GM10847 (cell line): Measurements from ENCODE around the gene CLDN20.
A peak's percentile ranks its signal among the peaks of the same experiment; 100 is the strongest.

Source experiments
- POLR2A ChIP-seq: IDR thresholded peaks from 2 replicates; pipeline ENCODE4 v1.6.1; 2011; ENCODE audit not compliant: insufficient read length; ENCODE audit errors: extremely low read depth

CLDN20 gene

DNA sequence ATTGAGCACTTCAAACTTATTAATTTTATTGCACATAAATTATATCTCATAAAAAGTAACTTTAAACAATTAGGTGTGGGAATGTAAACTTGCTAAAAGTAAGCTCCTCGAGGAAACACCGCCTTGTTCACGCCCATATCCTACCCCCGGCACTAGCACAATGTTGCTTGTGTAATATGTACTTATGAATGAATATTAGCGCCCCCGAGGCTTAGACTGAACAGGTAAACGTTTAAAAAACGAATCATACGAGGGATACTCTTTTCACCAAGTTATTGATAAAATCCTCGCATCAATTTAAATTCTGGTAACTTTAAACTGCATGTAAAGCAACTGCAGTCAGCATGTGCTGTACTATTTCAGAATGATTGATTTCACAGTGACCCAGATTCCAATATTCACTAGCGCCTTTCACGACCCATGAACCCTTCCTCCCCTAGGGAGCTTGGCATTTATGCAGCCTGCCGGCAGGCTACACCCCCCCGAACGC is 49.8 kb downstream of the CLDN20 start:
- no peak for TF ChIP-seq POLR2A

DNA sequence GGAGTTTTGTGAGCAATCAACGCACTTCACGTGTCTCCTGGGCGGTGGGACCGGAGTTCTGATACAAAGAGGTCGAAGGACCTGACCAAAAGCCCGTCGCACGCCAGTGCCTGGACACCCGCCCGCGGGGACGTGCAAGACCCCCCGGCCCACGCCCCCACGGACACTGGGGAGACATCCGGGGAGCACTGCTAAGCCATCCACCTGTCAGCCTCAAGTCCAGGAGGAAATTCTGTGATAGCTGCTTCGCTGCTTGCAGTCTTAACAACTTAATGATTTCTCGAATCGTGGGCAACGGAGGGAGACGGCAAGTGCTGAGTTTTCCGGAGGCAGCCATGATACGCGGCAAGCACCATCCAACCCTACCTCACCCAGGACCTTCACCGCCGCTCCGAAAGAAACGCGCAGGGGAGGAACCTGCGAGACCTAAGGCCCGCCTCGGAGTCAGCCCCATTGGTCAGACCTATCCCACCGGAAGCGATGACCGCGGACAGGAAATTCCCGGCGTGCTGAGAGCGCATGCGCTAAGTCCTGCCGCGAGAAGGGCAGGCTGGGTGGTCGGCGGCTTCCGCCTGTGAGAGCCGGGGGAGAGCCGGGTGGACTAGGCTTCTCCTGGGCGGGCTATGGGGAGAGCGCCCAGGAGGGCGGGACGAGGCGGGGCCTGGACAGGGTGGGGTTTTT is 50.4 kb downstream of the CLDN20 start, which contains the start of gene TFB1M:
Gene TFB1M (minus strand): TSS at position 393 of the 681 bp plus-strand sequence. CDS start 56 bp downstream, at position 337.
- peak; percentile 73 for TF ChIP-seq POLR2A

DNA sequence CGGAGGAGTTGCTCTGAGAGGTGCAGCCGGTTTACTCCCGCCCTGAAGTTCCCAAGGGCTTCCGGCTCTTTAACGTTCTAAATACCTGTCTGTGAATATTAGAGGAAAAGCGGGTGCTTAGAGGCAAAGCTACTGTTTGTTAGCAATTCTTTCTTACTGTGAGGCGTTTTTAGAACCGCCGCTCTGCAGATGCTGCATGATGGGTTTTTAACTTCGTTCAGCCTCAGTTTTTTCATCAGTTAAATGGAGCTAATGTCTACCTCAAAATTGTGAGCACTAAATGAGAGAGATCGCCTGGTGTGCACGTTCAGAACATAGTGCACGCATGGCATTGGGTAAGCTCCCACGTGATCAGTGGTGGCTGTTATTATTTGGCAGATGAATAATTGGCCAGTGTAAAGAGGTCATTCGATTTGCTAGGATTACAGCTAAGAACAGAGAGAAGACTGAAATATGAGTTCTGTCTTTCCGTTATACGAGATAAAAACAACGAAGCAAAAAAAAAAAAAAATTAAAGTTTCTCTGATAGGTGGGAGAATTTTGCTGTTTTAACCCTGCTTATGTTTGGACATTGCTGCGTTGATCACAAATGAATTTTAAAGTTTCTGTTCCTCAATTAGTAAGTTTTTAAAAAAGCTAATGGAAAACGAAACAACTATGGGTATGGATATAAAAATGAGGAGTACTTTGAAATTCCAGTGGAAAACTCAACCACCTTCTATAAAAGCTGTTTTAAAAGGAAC is 51.1 kb downstream of the CLDN20 start:
- TF ChIP-seq POLR2A: no peak

DNA sequence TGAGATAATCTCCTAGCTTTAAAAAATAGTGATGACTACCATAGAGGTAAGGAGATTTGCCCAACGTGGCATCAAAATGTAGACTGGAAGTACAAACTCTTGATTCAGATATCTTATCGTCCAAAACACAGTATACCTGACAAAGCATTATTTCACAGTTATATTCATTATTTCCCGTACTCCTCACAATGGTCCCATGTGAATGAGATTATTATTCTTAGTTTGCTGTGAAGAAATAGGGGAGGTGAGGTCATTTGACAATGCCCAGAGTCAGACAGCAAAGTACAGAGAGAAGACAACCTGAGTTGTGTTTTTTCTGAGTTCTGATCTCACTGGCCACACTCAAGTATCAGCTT is 51.7 kb downstream of the CLDN20 start:
- no peak for TF ChIP-seq POLR2A

DNA sequence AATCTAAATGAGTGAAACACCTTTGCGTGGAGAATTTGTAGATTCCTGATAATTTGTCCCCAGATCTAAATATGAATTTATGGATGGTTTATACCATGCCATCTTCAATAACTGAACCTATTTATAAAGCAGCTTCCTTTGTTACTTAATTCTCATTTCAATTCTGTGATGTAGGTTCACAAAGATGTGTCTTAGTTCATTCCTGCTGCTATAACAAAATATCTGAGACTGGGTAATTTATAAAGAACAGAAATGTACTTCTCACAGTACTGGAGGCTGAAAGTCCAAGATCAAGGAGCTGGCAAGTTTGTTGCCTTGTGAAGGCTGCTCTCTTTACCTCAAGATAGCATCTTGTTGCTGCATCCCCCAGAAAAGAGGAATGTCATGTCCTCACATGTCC is 52.6 kb downstream of the CLDN20 start:
- no peak for TF ChIP-seq POLR2A

DNA sequence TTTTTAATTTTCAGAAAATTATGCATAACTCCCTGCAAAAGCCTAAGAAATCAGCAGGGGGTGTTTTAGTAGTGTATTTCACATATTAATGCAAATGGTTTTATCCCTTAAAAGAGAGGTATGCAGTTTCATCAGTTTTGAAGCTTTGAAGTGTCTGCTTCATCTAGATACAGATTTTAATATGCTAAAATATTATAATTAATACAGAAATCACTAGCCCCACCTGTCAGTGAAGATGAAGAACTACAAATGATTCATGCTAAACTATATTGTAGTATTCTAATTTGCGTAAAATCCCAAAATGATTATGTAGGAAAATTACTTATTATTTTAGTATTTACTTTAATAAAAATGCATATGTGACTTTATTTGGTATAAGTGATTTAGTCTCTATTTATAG is 53.4 kb downstream of the CLDN20 start:
- TF ChIP-seq POLR2A: no peak

- no peak for TF ChIP-seq POLR2A
Measured at GRCh38 chr6:155319902-155320301, 56.1 kb downstream of the CLDN20 start.

GRCh38 chr6:155324172-155324571 is 60.4 kb downstream of the CLDN20 start:
- no peak for TF ChIP-seq POLR2A

- no peak for TF ChIP-seq POLR2A
Measured at GRCh38 chr6:155324993-155325392, 61.2 kb downstream of the CLDN20 start.

DNA sequence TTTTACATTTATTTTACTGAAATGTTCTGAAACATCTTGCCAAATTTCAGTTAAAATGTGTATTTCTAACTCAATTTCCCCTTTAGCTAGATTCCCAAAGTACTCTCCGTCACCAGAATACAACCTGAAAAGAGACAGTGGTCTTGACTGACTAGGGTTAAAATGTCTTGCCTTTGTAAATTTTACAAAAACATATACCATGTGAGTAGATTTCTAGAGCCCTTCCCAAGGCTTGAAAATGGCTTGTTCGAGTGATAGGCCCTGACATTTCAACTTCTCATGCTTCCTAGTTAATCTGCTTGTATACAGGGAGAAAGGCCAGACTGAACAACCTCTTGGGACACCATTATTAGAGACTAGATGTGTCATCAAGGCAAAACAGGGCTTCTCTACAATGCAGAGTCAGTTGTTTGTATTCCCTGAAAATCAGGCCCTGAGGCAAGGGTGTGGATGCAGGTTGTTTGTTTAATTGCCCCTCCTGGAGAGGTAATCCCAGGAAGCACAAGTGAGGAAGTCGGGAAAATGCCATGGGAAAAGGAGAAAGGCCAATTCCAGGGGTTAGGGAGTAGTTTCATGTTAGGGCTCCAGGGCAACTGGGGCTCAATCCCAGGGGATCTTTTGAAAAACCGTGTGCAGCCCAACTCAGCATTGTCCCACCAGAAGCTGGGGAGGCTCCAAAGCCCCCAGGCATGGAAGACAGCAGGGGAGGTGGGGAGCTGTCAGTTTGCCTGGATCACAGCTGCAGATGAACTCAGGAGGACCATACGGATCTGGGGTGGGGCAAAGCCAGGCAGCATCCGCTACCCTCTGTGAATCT is 62.1 kb downstream of the CLDN20 start:
- no peak for TF ChIP-seq POLR2A
